Breast epithelium (tissue), 4 donors: Measurements from ENCODE around the gene EML5. TPM values are rescaled to one million over a fixed set of nuclear protein-coding genes. Genes with fewer than 3 reads are reported as not detected.

Experiments
- DNase-seq, 2 donors: peaks; one replicate each; pipeline ENCODE4 v3.0.0-alpha.2; 2019; ENCODE audit warnings: low spot score in 2 of 2
- H3K27ac ChIP-seq, 2 donors: fragments of 200-600 bp; sonication (generic) in 1 of 2; one replicate each; pipeline ENCODE4 v1.5.1; 2016 to 2019; ENCODE audit warnings: mild to moderate bottlenecking in 1 of 2
- H3K27me3 ChIP-seq, 2 donors: fragments of 200-600 bp; sonication (generic) in 1 of 2; one replicate each; pipeline versions ENCODE4 v1.5.1 to v1.6.0; 2017 to 2019; ENCODE audit warnings: control low read depth in 1 of 2, mild to moderate bottlenecking in 1 of 2
- H3K36me3 ChIP-seq: fragments of 200-600 bp; one replicate; pipeline ENCODE4 v1.5.1; 2019
- H3K4me1 ChIP-seq, 2 donors: fragments of 200-600 bp; sonication (generic); one replicate each; pipeline ENCODE4 v1.5.1; 2016 to 2019; ENCODE audit warnings: control low read depth in 1 of 2
- H3K4me3 ChIP-seq, 3 donors: fragments of 200-600 bp; sonication (generic); 1 replicate in 2 of 3; 2 replicates in 1 of 3; pipeline ENCODE4 v1.5.1; 2016 to 2019; ENCODE audit warnings: mild to moderate bottlenecking in 3 of 3, moderate library complexity in 2 of 3
- H3K9me3 ChIP-seq, 2 donors: fragments of 200-600 bp; sonication (generic) in 1 of 2; one replicate each; pipeline ENCODE4 v1.5.1; 2016 to 2019; ENCODE audit warnings: control low read depth in 1 of 2
- POLR2A ChIP-seq: fragments of 450-650 bp; IDR thresholded peaks from one replicate; pipeline ENCODE4 v1.6.1; 2016; ENCODE audit warnings: antibody characterized with exemption, mild to moderate bottlenecking, moderate library complexity
- POLR2AphosphoS5 ChIP-seq, 3 donors: sonication (generic); formaldehyde crosslinking; IDR thresholded peaks; one replicate each; pipeline ENCODE4 v1.6.1; 2017; ENCODE audit warnings: antibody characterized with exemption in 3 of 3
- intact Hi-C: fragments of 100-400 bp; cut with DNase I; formaldehyde crosslinking; loops from one replicate; pipeline ENCODE4 v1.15.1; 2023; ENCODE audit warnings: low total_unique reads
- total RNA-seq, 3 donors: library from RNA; depleted of rRNA; stranded (reverse); fragments of >200 nt; gene quantifications; one replicate each; pipeline ENCODE4 v1.1.0, GENCODE V29; 2016
- TF ChIP-seq, protein P1 (sequence below), 3 donors: fragments of 450-650 bp; IDR thresholded peaks; one replicate each; pipeline ENCODE4 v1.5.1; 2016 to 2017; ENCODE audit warnings: antibody characterized with exemption in 3 of 3, mild to moderate bottlenecking in 3 of 3, moderate library complexity in 3 of 3

The EML5 gene
- total RNA-seq, 3 donors from 2014 or later: 0.96 to 5.6 (median 4.3) TPM

GRCh38 chr14:88612981-88613380 is 179.8 kb downstream of the EML5 start:
- H3K27me3 ChIP-seq: no peaks in the 10 kb centered on the region
- no peak for DNase-seq
- TF ChIP-seq, protein P1, sequence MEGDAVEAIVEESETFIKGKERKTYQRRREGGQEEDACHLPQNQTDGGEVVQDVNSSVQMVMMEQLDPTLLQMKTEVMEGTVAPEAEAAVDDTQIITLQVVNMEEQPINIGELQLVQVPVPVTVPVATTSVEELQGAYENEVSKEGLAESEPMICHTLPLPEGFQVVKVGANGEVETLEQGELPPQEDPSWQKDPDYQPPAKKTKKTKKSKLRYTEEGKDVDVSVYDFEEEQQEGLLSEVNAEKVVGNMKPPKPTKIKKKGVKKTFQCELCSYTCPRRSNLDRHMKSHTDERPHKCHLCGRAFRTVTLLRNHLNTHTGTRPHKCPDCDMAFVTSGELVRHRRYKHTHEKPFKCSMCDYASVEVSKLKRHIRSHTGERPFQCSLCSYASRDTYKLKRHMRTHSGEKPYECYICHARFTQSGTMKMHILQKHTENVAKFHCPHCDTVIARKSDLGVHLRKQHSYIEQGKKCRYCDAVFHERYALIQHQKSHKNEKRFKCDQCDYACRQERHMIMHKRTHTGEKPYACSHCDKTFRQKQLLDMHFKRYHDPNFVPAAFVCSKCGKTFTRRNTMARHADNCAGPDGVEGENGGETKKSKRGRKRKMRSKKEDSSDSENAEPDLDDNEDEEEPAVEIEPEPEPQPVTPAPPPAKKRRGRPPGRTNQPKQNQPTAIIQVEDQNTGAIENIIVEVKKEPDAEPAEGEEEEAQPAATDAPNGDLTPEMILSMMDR (IDR thresholded peaks at IDR 0.05): no peak
- TF ChIP-seq POLR2AphosphoS5 (IDR thresholded peaks at IDR 0.05) (no peak), POLR2A (no peak)
- no peaks in the 10 kb centered on the region for H3K9me3 ChIP-seq
- no peak overlapping the region for H3K27ac ChIP-seq
- intact Hi-C loops: no loop called here
- H3K4me3 ChIP-seq: no peak overlapping the region
- H3K36me3 ChIP-seq: no peaks in the 10 kb centered on the region
- H3K4me1 ChIP-seq: no peaks in the 10 kb centered on the region

- intact Hi-C loops: no loop called here
- no peak for TF ChIP-seq POLR2A
- TF ChIP-seq, protein P1 (IDR thresholded peaks at IDR 0.05): no peak
- TF ChIP-seq POLR2AphosphoS5 (IDR thresholded peaks at IDR 0.05): no peak
- no peaks in the 10 kb centered on the region for H3K36me3 ChIP-seq
- H3K4me3 ChIP-seq: no peak overlapping the region
- H3K27ac ChIP-seq: no peak overlapping the region
- H3K9me3 ChIP-seq: no peaks in the 10 kb centered on the region
- no peaks in the 10 kb centered on the region for H3K4me1 ChIP-seq
- no peak for DNase-seq
- no peaks in the 10 kb centered on the region for H3K27me3 ChIP-seq
Measured at GRCh38 chr14:88611878-88612277, 180.9 kb downstream of the EML5 start.

GRCh38 chr14:88607829-88608228 is 184.9 kb downstream of the EML5 start:
- Histone ChIP-seq H3K4me3 (no peak overlapping the region), H3K4me1 (no peaks in the 10 kb centered on the region), H3K36me3 (no peaks in the 10 kb centered on the region), H3K27ac (no peak overlapping the region), H3K9me3 (no peaks in the 10 kb centered on the region), H3K27me3 (no peaks in the 10 kb centered on the region)
- no peak for TF ChIP-seq POLR2AphosphoS5 (IDR thresholded peaks at IDR 0.05)
- TF ChIP-seq, protein P1 (IDR thresholded peaks at IDR 0.05): no peak
- no peak for TF ChIP-seq POLR2A
- intact Hi-C loops: no loop called here
- no peak for DNase-seq

GRCh38 chr14:88605594-88605993 is 187.2 kb downstream of the EML5 start:
- no peak for TF ChIP-seq POLR2A
- TF ChIP-seq, protein P1 (IDR thresholded peaks at IDR 0.05): no peak
- no peak for TF ChIP-seq POLR2AphosphoS5 (IDR thresholded peaks at IDR 0.05)
- DNase-seq: no peak
- Histone ChIP-seq H3K27me3 (no peaks in the 10 kb centered on the region), H3K9me3 (no peaks in the 10 kb centered on the region), H3K4me3 (no peak overlapping the region), H3K27ac (no peak overlapping the region), H3K36me3 (no peaks in the 10 kb centered on the region), H3K4me1 (no peaks in the 10 kb centered on the region)
- intact Hi-C loops: no loop called here

- Histone ChIP-seq H3K27ac (no peak overlapping the region), H3K9me3 (no peaks in the 10 kb centered on the region), H3K4me1 (no peaks in the 10 kb centered on the region), H3K27me3 (no peaks in the 10 kb centered on the region), H3K36me3 (no peaks in the 10 kb centered on the region), H3K4me3 (no peak overlapping the region)
- DNase-seq: no peak
- TF ChIP-seq POLR2AphosphoS5 (IDR thresholded peaks at IDR 0.05) (no peak), POLR2A (no peak)
- TF ChIP-seq, protein P1 (IDR thresholded peaks at IDR 0.05): no peak
- intact Hi-C loops: no loop called here
Measured at GRCh38 chr14:88604212-88604611, 188.5 kb downstream of the EML5 start.
